Activated B cell treated with CpG ODN at 0.5 μM for 24 hours (primary cell): Measurements from ENCODE around the gene ASTN2. TPM values are rescaled to one million over a fixed set of nuclear protein-coding genes. Genes with fewer than 3 reads are reported as not detected.

Experiments
- ATAC-seq: fragments of 200-7000 bp; cut with Tn5 transposase; one replicate; pipeline ENCODE4 v1.10.0; 2021; ENCODE audit warnings: low read depth, mild to moderate bottlenecking, moderate library complexity
- CTCF ChIA-PET: fragments of 350-600 bp; sonication (Branson Sonifier 250); formaldehyde crosslinking; loops from one replicate; lab custom pipeline; 2021; ENCODE audit warnings: antibody characterized with exemption; lab: Charles Lee
- POLR2A ChIA-PET: fragments of 350-600 bp; sonication (Branson Sonifier 250); formaldehyde crosslinking; loops from one replicate; lab custom pipeline; 2021; ENCODE audit warnings: antibody characterized with exemption; lab: Charles Lee
- DNase-seq: peaks from one replicate; pipeline ENCODE4 v3.0.0; 2022
- H3K27ac Mint-ChIP-seq: one replicate; pipeline ENCODE4 v1.8.0; 2020; ENCODE audit warnings: mixed read lengths
- H3K27me3 Mint-ChIP-seq: one replicate; pipeline ENCODE4 v1.8.0; 2021; ENCODE audit warnings: mixed read lengths
- H3K36me3 Mint-ChIP-seq: one replicate; pipeline ENCODE4 v1.8.0; 2021; ENCODE audit warnings: low read depth, mixed read lengths
- H3K4me1 Mint-ChIP-seq: one replicate; pipeline ENCODE4 v1.8.0; 2021; ENCODE audit warnings: mixed read lengths
- H3K4me3 Mint-ChIP-seq: one replicate; pipeline ENCODE4 v1.8.0; 2020; ENCODE audit warnings: mild to moderate bottlenecking, mixed read lengths
- H3K9me3 Mint-ChIP-seq: one replicate; pipeline ENCODE4 v1.8.0; 2020; ENCODE audit warnings: mixed read lengths
- intact Hi-C: fragments of 100-400 bp; cut with micrococcal nuclease; formaldehyde crosslinking; loops from one replicate; pipeline ENCODE4 v1.15.1; 2024
- total RNA-seq: library from RNA; stranded (reverse); gene quantifications from 2 replicates; pipeline ENCODE4 v1.2.3, GENCODE V29; 2022
- TF ChIP-seq, protein P1 (sequence below): fragments of 200-600 bp; IDR thresholded peaks from one replicate; pipeline ENCODE4 v1.8.0; 2022; ENCODE audit warnings: antibody characterized with exemption, mild to moderate bottlenecking

The ASTN2 gene
- total RNA-seq, 1 donor from 2014 or later = 2.3 TPM

DNA sequence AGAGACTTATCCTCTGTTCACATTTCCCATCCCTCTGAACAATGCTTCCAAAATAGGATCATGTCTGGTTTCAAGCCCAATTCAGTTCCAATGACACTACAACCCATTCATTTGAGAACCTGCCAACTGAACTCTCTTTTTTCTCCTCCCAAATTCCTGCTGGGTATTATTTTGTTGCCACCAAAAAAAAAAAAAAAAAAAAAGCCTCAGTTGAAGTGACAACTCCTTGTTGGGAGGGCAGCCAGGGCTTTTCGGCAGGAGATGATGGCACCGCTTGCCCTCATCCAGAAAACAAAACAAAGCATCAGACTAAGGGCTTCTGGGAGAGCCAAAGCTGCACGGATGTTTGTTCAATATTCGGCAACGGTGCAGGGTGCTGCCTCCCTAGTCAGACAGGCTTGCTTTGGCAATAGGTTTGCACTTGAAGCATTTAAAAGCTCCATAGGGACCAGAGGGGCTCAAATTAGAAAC, 758.3 kb downstream of the ASTN2 start:
- H3K36me3 Mint-ChIP-seq = no peaks in the 10 kb centered on the region
- CTCF ChIA-PET = no interaction called here
- TF ChIP-seq, protein P1, sequence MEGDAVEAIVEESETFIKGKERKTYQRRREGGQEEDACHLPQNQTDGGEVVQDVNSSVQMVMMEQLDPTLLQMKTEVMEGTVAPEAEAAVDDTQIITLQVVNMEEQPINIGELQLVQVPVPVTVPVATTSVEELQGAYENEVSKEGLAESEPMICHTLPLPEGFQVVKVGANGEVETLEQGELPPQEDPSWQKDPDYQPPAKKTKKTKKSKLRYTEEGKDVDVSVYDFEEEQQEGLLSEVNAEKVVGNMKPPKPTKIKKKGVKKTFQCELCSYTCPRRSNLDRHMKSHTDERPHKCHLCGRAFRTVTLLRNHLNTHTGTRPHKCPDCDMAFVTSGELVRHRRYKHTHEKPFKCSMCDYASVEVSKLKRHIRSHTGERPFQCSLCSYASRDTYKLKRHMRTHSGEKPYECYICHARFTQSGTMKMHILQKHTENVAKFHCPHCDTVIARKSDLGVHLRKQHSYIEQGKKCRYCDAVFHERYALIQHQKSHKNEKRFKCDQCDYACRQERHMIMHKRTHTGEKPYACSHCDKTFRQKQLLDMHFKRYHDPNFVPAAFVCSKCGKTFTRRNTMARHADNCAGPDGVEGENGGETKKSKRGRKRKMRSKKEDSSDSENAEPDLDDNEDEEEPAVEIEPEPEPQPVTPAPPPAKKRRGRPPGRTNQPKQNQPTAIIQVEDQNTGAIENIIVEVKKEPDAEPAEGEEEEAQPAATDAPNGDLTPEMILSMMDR = no peak
- intact Hi-C loops = no loop called here
- DNase-seq (no peak), ATAC-seq (no peak)
- H3K27me3 Mint-ChIP-seq = no peaks in the 10 kb centered on the region
- no peak overlapping the region for H3K27ac Mint-ChIP-seq
- no peaks in the 10 kb centered on the region for H3K9me3 Mint-ChIP-seq
- POLR2A ChIA-PET = no interaction called here
- H3K4me3 Mint-ChIP-seq = no peak overlapping the region
- no peaks in the 10 kb centered on the region for H3K4me1 Mint-ChIP-seq

DNA sequence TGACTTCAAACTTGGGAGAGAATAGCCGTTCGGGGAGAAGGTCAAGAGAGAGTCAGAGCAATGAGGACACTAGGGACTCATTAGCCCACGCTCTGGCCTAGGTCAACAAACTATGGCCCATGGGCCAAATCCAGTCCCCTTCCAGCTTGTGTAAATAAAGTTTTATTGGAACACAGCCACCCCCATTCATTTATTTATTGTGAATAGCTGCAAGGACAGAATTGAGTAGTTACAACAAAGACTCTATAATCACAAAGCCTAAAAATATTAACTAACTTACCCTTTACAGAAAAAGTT, 760.9 kb downstream of the ASTN2 start:
- ATAC-seq (no peak), DNase-seq (no peak)
- Mint-ChIP-seq H3K27me3 (no peaks in the 10 kb centered on the region), H3K4me3 (no peak overlapping the region), H3K27ac (no peak overlapping the region), H3K4me1 (no peaks in the 10 kb centered on the region), H3K36me3 (peaks cover 5% of the 10 kb centered on the region), H3K9me3 (no peaks in the 10 kb centered on the region)
- ChIA-PET CTCF (no interaction called here), POLR2A (no interaction called here)
- intact Hi-C loops = no loop called here
- TF ChIP-seq, protein P1 = no peak

DNA sequence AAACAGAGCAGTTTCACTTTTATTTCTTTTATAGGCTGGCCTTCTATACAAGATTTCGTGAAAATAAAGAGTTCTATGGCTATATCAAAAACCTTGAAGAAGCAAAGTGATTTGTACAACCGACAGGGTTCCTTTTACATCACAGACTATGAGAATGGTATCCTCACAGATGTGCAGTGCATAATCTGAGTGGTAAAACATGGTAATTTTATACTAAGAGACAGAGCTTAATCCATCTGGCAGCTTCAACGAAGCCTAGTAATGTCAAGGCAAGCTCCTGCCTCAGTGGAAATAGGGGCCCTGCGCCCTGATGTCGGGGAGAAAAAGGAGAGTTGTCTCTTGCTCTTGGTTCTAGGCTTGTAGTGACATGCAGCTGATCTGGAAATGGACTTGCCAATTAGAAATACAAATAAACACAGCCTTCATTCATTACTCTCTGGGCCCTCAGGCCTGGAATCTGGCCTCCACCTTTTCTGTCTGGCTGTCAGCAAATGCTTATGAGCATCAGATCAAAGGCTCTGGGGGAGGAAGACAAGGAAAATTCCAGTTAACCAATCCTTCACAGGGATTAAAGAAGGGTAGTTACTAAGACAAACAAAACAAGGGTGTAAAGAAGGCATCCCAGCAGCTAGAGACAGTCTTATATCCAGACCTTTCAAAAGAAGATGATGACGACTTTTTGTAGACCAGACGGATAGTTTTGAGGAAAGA, 761.4 kb downstream of the ASTN2 start:
- ChIA-PET CTCF (no interaction called here), POLR2A (no interaction called here)
- intact Hi-C loops = no loop called here
- TF ChIP-seq, protein P1 = no peak
- Mint-ChIP-seq H3K4me3 (no peak overlapping the region), H3K4me1 (no peaks in the 10 kb centered on the region), H3K27ac (no peak overlapping the region), H3K9me3 (no peaks in the 10 kb centered on the region), H3K27me3 (no peaks in the 10 kb centered on the region), H3K36me3 (peaks cover 5% of the 10 kb centered on the region)
- DNase-seq (no peak), ATAC-seq (no peak)

DNA sequence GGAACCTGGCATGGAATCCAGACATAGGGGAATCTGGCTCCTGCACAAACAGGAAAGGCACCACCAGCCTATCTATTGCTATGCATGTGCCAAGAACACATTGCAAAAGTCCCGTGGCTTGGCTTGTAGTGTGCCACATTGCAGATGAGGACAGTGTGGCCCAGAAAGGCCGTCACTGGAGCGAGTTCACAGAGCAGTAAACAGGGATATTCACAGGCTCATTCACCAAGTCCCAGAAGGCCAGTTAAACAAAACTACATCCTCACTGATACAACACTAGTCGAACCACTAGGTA, 767.4 kb downstream of the ASTN2 start:
- Mint-ChIP-seq H3K27me3 (no peaks in the 10 kb centered on the region), H3K36me3 (peaks cover 5% of the 10 kb centered on the region), H3K27ac (no peak overlapping the region), H3K4me3 (no peak overlapping the region), H3K9me3 (no peaks in the 10 kb centered on the region), H3K4me1 (no peaks in the 10 kb centered on the region)
- no peak for DNase-seq
- TF ChIP-seq, protein P1 = no peak
- ChIA-PET CTCF (interaction anchor here (1.2 kb wide), 1 partner anchor 1054 kb away, joined by 3 read pairs; no protein-coding TSS in a partner anchor), POLR2A (no interaction called here)
- no peak for ATAC-seq
- intact Hi-C loops = loop anchor here (5.0 kb wide), 1 partner anchor 1055 kb away; no protein-coding TSS in a partner anchor

DNA sequence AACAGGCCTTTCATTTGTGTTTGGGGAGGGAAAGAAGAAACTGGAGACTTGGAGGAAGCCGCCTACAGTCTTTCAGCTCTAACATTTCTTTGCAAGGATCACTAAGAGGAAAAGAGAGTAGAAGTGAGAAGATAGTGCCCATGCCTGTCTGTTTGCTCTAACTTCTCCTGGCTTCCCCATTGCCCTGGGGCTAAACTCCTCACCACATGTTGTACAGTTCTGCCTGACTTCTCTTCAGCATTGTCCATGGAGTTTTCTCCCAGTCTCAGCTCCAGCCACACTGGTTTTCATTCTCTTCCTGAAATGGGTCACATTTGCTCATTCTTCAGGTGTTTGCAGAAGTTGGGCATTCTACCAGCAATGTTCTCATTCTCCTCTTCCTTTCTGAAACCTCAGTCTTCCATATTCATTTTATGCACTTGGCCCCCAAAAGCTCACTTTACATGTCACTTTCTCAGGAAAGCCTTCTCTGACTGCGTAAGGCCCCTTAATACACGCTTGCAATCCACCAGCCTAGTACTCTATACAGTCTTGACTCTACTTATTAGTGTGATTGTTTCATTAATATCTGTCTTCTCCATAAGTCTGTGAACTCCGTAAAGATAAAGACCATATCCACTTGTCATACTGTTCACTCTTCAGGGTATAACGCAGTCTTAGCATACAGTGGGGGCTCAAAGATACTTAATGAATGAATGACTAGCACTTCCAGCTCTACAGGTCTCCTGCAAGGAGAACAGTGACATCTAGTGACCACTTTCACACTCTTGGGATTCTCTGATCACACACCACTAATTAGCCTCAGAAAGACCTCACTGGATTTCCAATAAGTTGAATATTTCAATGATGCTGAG, 768.0 kb downstream of the ASTN2 start:
- ChIA-PET POLR2A (no interaction called here), CTCF (interaction anchor here (1.2 kb wide), 1 partner anchor 1053 kb away, joined by 3 read pairs; no protein-coding TSS in a partner anchor)
- H3K36me3 Mint-ChIP-seq = peaks cover 5% of the 10 kb centered on the region
- TF ChIP-seq, protein P1 = no peak
- no peaks in the 10 kb centered on the region for H3K4me1 Mint-ChIP-seq
- intact Hi-C loops = loop anchor here (5.0 kb wide), 1 partner anchor 1055 kb away; no protein-coding TSS in a partner anchor
- no peak overlapping the region for H3K4me3 Mint-ChIP-seq
- H3K27me3 Mint-ChIP-seq = no peaks in the 10 kb centered on the region
- no peak for DNase-seq
- H3K9me3 Mint-ChIP-seq = no peaks in the 10 kb centered on the region
- ATAC-seq = no peak
- H3K27ac Mint-ChIP-seq = no peak overlapping the region
